Astrocyte of the cerebellum (primary cell): ENCODE measurements around the gene GAS7.

Experiments
- DNase-seq: peaks from one replicate; pipeline ENCODE4 v3.0.0-alpha.2; 2011; ENCODE audit warnings: low read depth
- H3K4me3 ChIP-seq: 2 replicates; pipeline ENCODE4 v1.5.1; 2011; ENCODE audit warnings: mild to moderate bottlenecking, low read depth, low read length, moderate library complexity
- in situ Hi-C: cut with HindIII; loops from 2 replicates; pipeline ENCODE4 v1.10.0; 2017; ENCODE audit warnings: low sequenced_read_pairs
- TF ChIP-seq, protein P1 (sequence below): IDR thresholded peaks from 2 replicates; pipeline ENCODE4 v1.5.1; 2012; ENCODE audit warnings: low read length, low read depth, moderate library complexity, mild to moderate bottlenecking; ENCODE audit errors: missing control alignments

GAS7 gene

GRCh38 chr17:10071141-10071540 is 127.3 kb downstream of the GAS7 start:
- TF ChIP-seq, protein P1, sequence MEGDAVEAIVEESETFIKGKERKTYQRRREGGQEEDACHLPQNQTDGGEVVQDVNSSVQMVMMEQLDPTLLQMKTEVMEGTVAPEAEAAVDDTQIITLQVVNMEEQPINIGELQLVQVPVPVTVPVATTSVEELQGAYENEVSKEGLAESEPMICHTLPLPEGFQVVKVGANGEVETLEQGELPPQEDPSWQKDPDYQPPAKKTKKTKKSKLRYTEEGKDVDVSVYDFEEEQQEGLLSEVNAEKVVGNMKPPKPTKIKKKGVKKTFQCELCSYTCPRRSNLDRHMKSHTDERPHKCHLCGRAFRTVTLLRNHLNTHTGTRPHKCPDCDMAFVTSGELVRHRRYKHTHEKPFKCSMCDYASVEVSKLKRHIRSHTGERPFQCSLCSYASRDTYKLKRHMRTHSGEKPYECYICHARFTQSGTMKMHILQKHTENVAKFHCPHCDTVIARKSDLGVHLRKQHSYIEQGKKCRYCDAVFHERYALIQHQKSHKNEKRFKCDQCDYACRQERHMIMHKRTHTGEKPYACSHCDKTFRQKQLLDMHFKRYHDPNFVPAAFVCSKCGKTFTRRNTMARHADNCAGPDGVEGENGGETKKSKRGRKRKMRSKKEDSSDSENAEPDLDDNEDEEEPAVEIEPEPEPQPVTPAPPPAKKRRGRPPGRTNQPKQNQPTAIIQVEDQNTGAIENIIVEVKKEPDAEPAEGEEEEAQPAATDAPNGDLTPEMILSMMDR = no peak
- no peak overlapping the region for H3K4me3 ChIP-seq
- no peak for DNase-seq
- in situ Hi-C loops = loop anchor here (25.0 kb wide), 1 partner anchor 116 kb away; the partner anchor contains the start of gene GAS7

- no peak for DNase-seq
- H3K4me3 ChIP-seq = no peak overlapping the region
- in situ Hi-C loops = loop anchor here (25.0 kb wide), 1 partner anchor 117 kb away; the partner anchor contains the start of gene GAS7
- TF ChIP-seq, protein P1 = no peak
Observed at GRCh38 chr17:10070690-10071089, 127.7 kb downstream of the GAS7 start.

GRCh38 chr17:10069301-10069700 is 129.1 kb downstream of the GAS7 start:
- no peak for DNase-seq
- H3K4me3 ChIP-seq = no peak overlapping the region
- TF ChIP-seq, protein P1 = no peak
- in situ Hi-C loops = loop anchor here (25.0 kb wide), 1 partner anchor 118 kb away; the partner anchor contains the start of gene GAS7

DNA sequence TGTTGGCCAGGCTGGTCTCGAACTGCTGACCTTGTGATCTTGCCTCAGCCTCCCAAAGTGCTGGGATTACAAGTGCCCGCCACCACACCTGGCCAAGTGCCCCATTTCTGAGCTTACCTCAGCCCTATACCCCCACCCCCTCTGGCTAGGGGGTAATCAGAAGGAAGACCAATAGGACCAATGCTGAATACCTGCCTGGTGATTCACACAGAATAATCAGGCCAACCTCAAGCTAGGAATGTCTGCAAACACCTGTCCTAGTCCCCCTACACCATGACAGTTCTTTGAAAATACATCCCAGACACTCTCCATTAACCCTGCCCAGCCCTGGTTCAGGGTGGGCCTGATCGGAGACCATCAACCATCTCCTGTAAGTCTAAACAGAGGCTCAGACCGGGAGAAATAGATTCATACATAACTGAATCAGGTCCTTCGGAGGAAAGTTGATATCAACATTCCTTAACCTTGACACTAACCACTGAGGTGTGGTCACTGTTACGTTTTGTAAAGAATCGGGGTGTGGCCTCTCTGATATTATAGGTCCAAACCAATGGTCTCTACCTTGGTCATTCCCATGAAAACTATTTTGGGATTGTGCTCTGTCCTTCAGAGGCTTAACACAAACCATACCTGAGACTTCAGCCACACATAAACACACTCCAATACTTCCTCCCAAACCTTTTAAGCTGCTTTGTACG is 130.8 kb downstream of the GAS7 start:
- TF ChIP-seq, protein P1 = no peak
- no peak for DNase-seq
- in situ Hi-C loops = loop anchor here (25.0 kb wide), 1 partner anchor 120 kb away; the partner anchor contains the start of gene GAS7

DNA sequence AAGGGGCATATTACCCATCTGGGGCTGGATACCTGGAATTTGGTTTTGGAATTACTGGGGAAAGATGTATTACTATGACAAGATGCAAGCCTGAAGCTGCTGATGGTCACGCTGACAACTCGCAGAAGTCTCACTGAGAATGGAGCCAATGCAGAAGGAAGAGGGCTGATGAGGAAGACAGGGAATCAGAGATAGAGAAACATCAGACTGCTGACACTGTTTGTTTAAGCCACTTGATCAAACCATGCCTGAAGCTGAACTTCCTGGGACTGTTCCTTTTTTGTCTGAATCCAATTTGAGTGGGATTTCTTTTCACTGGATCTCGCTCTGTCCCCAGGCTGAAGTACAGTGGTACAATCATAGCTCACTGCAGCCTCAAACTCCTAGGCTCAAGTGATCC is 133.9 kb downstream of the GAS7 start:
- DNase-seq = no peak
- H3K4me3 ChIP-seq = no peak overlapping the region
- TF ChIP-seq, protein P1 = no peak
- in situ Hi-C loops = loop anchor here (25.0 kb wide), 1 partner anchor 123 kb away; the partner anchor contains the start of gene GAS7

More for the DNA sequence above, 130.8 kb downstream of the GAS7 start:
- no peak overlapping the region for H3K4me3 ChIP-seq

GRCh38 chr17:10063730-10064241 is 134.6 kb downstream of the GAS7 start:
- H3K4me3 ChIP-seq = no peak overlapping the region
- TF ChIP-seq, protein P1 = no peak
- DNase-seq = no peak
- in situ Hi-C loops = loop anchor here (25.0 kb wide), 1 partner anchor 124 kb away; the partner anchor contains the start of gene GAS7
